ENCODE results near the gene CPNE5. TPM values are rescaled to one million over a fixed set of nuclear protein-coding genes. Genes with fewer than 3 reads are reported as not detected.

The CPNE5 gene
- total and polyA plus RNA-seq, 8 donors: 1.2 to 7.3 (median 6.4) TPM

DNA sequence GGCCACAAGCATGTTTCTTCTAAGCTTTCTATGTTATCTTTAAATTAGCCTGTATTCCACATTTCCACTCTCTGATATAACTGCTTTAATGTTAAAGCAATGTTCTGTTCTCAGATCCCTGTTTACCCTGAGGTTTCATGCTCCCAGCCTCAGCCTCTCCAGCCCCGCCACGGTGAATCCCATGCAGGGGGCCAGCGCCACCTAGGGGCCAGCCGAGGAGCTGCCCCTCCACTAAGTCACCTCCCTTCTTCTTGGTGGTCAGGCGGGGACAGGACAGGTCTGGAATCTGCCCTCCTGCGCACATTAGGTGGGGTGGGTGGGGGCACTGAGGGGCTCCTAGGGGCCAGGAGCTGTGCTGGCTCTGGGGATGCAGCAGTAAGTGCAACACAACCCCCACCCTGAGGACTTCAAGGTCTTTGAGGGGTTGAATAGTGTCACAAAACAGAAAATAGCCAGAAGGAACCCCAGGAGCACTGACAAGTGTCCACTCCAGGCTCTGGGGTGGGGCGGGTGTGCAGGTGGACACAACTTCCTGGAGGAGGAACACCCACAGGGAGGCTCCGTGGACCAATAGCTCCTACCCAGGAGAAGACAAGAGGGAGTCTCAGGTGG is 80.0 kb downstream of the CPNE5 start:
- H3K36me3 ChIP-seq: no peaks in the 10 kb centered on the region
- H3K4me1 ChIP-seq: peaks cover 0 to 43% of the 10 kb centered on the region in 2 donors
- DNase-seq (peak; percentile 52 to 97 (median 82)), ATAC-seq (peak; percentile 96)
- no peaks in the 10 kb centered on the region for H3K9me3 ChIP-seq
- no peaks in the 10 kb centered on the region for H3K27me3 ChIP-seq
- no peak overlapping the region for H3K27ac ChIP-seq
- intact Hi-C loops (cut with DNase I): loop anchor here in 1 of 2 donors (10.0 kb wide), 1 partner anchor 144 kb away; no protein-coding TSS in a partner anchor
- H3K4me3 ChIP-seq: no peak overlapping the region
- TF ChIP-seq, protein P1, sequence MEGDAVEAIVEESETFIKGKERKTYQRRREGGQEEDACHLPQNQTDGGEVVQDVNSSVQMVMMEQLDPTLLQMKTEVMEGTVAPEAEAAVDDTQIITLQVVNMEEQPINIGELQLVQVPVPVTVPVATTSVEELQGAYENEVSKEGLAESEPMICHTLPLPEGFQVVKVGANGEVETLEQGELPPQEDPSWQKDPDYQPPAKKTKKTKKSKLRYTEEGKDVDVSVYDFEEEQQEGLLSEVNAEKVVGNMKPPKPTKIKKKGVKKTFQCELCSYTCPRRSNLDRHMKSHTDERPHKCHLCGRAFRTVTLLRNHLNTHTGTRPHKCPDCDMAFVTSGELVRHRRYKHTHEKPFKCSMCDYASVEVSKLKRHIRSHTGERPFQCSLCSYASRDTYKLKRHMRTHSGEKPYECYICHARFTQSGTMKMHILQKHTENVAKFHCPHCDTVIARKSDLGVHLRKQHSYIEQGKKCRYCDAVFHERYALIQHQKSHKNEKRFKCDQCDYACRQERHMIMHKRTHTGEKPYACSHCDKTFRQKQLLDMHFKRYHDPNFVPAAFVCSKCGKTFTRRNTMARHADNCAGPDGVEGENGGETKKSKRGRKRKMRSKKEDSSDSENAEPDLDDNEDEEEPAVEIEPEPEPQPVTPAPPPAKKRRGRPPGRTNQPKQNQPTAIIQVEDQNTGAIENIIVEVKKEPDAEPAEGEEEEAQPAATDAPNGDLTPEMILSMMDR (IDR thresholded peaks at IDR 0.05): peak; percentile 97 to 98

- ATAC-seq (peak; percentile 15), DNase-seq (no peak)
- H3K27me3 ChIP-seq: no peaks in the 10 kb centered on the region
- H3K27ac ChIP-seq: no peak overlapping the region
- peaks cover 0 to 49% of the 10 kb centered on the region in 2 donors for H3K4me1 ChIP-seq
- TF ChIP-seq, protein P1 (IDR thresholded peaks at IDR 0.05): no peak
- H3K36me3 ChIP-seq: no peaks in the 10 kb centered on the region
- intact Hi-C loops (cut with DNase I): loop anchor here in 1 of 2 donors (10.0 kb wide), 1 partner anchor 144 kb away; no protein-coding TSS in a partner anchor
- no peaks in the 10 kb centered on the region for H3K9me3 ChIP-seq
- H3K4me3 ChIP-seq: no peak overlapping the region
Measured at GRCh38 chr6:36758516-36759147, 80.6 kb downstream of the CPNE5 start.

GRCh38 chr6:36757943-36758508 is 81.2 kb downstream of the CPNE5 start:
- intact Hi-C loops (cut with DNase I): loop anchor here in 1 of 2 donors (10.0 kb wide), 1 partner anchor 143 kb away; no protein-coding TSS in a partner anchor

GRCh38 chr6:36757206-36757605 is 82.0 kb downstream of the CPNE5 start:
- intact Hi-C loops (cut with DNase I): loop anchor here in 1 of 2 donors (10.0 kb wide), 1 partner anchor 142 kb away; no protein-coding TSS in a partner anchor
- DNase-seq (no peak), ATAC-seq (no peak)
- H3K4me3 ChIP-seq: no peak overlapping the region
- no peaks in the 10 kb centered on the region for H3K27me3 ChIP-seq
- peaks cover 0 to 64% of the 10 kb centered on the region in 2 donors for H3K4me1 ChIP-seq
- no peaks in the 10 kb centered on the region for H3K9me3 ChIP-seq
- peak overlapping the region in 1 of 2 donors; percentile 77 for H3K27ac ChIP-seq
- H3K36me3 ChIP-seq: no peaks in the 10 kb centered on the region
- TF ChIP-seq, protein P1 (IDR thresholded peaks at IDR 0.05): no peak

More at GRCh38 chr6:36757943-36758508, 81.2 kb downstream of the CPNE5 start:
- no peak overlapping the region for H3K4me3 ChIP-seq
- H3K27ac ChIP-seq: no peak overlapping the region
- H3K9me3 ChIP-seq: no peaks in the 10 kb centered on the region
- H3K4me1 ChIP-seq: peaks cover 0 to 55% of the 10 kb centered on the region in 2 donors
- TF ChIP-seq, protein P1 (IDR thresholded peaks at IDR 0.05): no peak
- H3K36me3 ChIP-seq: no peaks in the 10 kb centered on the region
- ATAC-seq (no peak), DNase-seq (no peak)
- no peaks in the 10 kb centered on the region for H3K27me3 ChIP-seq

- peaks cover 0 to 68% of the 10 kb centered on the region in 2 donors for H3K4me1 ChIP-seq
- H3K4me3 ChIP-seq: no peak overlapping the region
- no peaks in the 10 kb centered on the region for H3K27me3 ChIP-seq
- H3K9me3 ChIP-seq: no peaks in the 10 kb centered on the region
- ATAC-seq: no peak
- peak overlapping the region in 1 of 2 donors; percentile 77 for H3K27ac ChIP-seq
- no peaks in the 10 kb centered on the region for H3K36me3 ChIP-seq
- TF ChIP-seq, protein P1 (IDR thresholded peaks at IDR 0.05): no peak
- intact Hi-C loops (cut with DNase I): loop anchor here in 1 of 2 donors (10.0 kb wide), 1 partner anchor 142 kb away; no protein-coding TSS in a partner anchor
- no peak for DNase-seq
Measured at GRCh38 chr6:36756786-36757185, 82.5 kb downstream of the CPNE5 start.

Data from left lung (tissue), 10 donors.